GM12872 (cell line): Measurements from ENCODE around the gene TRIM6.

ENCODE experiments used
- TF ChIP-seq, protein P1 (sequence below): IDR thresholded peaks from 3 replicates; pipeline ENCODE4 v1.5.1; 2011; ENCODE audit warnings: low read depth, mild to moderate bottlenecking, low read length, moderate library complexity; ENCODE audit not compliant: insufficient read depth

The TRIM6 gene

DNA sequence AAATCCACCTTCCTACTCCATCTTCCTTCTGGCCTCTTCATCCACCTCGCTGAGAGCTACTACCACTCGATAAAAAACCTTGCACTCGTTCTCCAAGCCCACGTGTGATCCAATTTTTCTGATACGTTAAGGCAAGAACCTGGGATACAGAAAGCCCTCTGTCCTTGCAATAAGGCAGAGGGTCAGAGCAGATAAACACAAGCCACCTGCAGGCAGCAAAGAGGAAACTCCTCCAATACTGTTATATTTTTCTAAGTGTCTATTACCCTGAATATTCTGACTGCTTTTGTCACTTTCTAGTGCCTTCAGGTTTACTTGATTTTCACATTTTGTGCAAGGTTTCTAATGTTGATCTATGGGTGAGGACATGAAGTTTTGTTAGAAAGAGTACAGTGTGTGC lies 61.9 kb downstream of the TRIM6 start:
- TF ChIP-seq, protein P1, sequence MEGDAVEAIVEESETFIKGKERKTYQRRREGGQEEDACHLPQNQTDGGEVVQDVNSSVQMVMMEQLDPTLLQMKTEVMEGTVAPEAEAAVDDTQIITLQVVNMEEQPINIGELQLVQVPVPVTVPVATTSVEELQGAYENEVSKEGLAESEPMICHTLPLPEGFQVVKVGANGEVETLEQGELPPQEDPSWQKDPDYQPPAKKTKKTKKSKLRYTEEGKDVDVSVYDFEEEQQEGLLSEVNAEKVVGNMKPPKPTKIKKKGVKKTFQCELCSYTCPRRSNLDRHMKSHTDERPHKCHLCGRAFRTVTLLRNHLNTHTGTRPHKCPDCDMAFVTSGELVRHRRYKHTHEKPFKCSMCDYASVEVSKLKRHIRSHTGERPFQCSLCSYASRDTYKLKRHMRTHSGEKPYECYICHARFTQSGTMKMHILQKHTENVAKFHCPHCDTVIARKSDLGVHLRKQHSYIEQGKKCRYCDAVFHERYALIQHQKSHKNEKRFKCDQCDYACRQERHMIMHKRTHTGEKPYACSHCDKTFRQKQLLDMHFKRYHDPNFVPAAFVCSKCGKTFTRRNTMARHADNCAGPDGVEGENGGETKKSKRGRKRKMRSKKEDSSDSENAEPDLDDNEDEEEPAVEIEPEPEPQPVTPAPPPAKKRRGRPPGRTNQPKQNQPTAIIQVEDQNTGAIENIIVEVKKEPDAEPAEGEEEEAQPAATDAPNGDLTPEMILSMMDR: no peak
